GM21381 (cell line): ENCODE results near the gene HCRTR2.

Experiments used
- ATAC-seq: cut with Tn5 transposase; IDR thresholded peaks from one replicate; pipeline ENCODE4 v1.9.1; 2021; ENCODE audit warnings: mild to moderate bottlenecking, moderate library complexity; ENCODE audit not compliant: unreplicated experiment

The HCRTR2 gene

DNA sequence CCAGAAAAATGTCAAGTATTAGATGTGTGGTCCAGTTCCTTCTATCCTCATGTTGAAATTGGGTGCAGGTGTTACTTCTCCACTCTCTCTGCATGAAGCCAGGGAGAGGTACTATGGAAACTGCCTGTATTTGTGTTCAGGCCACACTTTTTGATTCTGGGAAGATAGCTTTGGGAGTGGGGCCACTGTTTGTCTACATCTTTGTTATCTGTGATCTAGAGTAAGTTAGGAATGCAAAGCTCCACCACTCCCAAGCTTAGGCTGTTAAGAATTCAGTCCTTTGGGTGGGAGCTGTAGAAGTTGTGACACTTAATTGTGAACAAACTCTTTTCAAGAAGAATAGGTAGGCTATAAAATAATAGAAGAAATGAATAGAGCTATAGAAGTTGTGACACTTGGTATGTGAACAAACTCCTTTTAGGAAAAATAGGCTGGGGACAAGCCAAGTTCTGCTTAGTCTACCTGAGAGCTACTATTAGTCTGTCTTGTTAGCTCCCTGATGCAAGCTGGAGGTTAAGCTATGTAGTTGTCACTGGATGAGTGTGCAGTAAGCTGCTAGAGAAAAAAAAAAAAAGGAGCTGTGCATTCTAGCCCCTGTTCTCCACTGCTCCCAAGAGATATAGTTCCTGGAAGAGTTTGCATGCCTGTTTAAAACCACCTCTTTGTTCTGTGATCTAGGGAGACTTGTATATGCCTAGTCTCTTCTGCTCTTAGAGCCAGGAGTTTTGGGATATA is 145.8 kb downstream of the HCRTR2 start:
- no peak for ATAC-seq

DNA sequence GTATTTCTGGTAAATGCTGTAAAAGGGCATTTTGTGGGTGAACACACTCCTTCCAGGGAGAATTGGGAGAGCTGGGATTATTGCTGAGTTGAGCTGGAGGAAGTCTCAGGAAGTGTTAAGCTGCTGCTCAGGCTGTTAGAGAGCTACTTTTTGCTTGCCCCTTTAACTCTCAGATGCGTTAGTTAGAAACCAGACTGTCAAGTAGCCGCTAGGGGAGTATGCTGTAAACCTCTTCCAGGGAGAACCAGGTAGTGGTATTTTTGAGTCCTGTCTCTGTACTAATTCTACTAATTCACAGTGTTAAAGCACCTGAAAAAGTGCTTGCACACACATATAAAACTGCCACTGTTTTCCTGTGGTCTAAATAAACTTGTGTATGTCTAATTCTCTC is 146.4 kb downstream of the HCRTR2 start:
- no peak for ATAC-seq

DNA sequence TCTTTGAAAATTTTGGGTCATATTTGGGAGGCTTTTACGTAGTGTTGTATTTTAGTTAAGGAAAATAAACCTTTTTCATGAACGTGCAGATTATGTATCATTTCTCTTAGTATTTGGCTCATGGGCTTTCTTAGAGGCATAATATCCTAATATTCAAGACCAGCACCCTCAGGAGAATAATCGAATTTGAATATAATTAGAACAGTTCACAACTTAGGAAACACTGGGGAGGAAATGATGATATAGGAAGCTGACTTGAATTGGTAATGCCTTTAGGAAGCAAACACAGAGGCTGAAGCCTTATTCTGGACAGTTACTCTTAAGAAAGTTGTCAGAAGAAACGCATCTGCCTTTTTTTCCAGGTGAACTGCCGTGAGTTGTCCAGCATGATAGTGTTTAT is 152.9 kb downstream of the HCRTR2 start, which contains the start of gene GFRAL:
Gene GFRAL (plus strand): TSS at position 301 of the 400 bp plus-strand sequence. CDS start 86 bp downstream, at position 387.
- no peak for ATAC-seq
